HG03457 (cell line): Measurements from ENCODE around the gene PPP6R3.

Experiments used
- ATAC-seq: cut with Tn5 transposase; IDR thresholded peaks from one replicate; pipeline ENCODE4 v1.9.1; 2021; ENCODE audit warnings: moderate number of reproducible peaks; ENCODE audit not compliant: unreplicated experiment

The PPP6R3 gene

GRCh38 chr11:68481579-68482240 is 21.2 kb downstream of the PPP6R3 start:
- ATAC-seq: no peak

- no peak for ATAC-seq
These were observed 28.1 kb downstream of the PPP6R3 start for GRCh38 chr11:68488623-68489022.

GRCh38 chr11:68495220-68495729 is 34.7 kb downstream of the PPP6R3 start:
- ATAC-seq: no peak

GRCh38 chr11:68495872-68496271 is 35.3 kb downstream of the PPP6R3 start:
- ATAC-seq: no peak

- no peak for ATAC-seq
These were observed 37.2 kb downstream of the PPP6R3 start for GRCh38 chr11:68497761-68498160.

- no peak for ATAC-seq
These were observed 37.8 kb downstream of the PPP6R3 start for GRCh38 chr11:68498321-68498720.

- ATAC-seq: no peak
These were observed 38.6 kb downstream of the PPP6R3 start for GRCh38 chr11:68498903-68499883.

- ATAC-seq: no peak
These were observed 39.7 kb downstream of the PPP6R3 start for GRCh38 chr11:68500206-68500605.

- ATAC-seq: no peak
These were observed 41.3 kb downstream of the PPP6R3 start for GRCh38 chr11:68501813-68502212.

- ATAC-seq: no peak
These were observed 42.7 kb downstream of the PPP6R3 start for GRCh38 chr11:68503251-68503687.

GRCh38 chr11:68503792-68504191 is 43.2 kb downstream of the PPP6R3 start:
- ATAC-seq: no peak

GRCh38 chr11:68504432-68505066 is 44.0 kb downstream of the PPP6R3 start:
- no peak for ATAC-seq

GRCh38 chr11:68505596-68505995 is 45.0 kb downstream of the PPP6R3 start:
- ATAC-seq: no peak

- ATAC-seq: no peak
These were observed 46.4 kb downstream of the PPP6R3 start for GRCh38 chr11:68506908-68507307.

- ATAC-seq: no peak
These were observed 47.9 kb downstream of the PPP6R3 start for GRCh38 chr11:68508425-68508824.

- ATAC-seq: no peak
These were observed 48.5 kb downstream of the PPP6R3 start for GRCh38 chr11:68509066-68509465.

GRCh38 chr11:68513930-68514487 is 53.5 kb downstream of the PPP6R3 start:
- no peak for ATAC-seq

- ATAC-seq: no peak
These were observed 56.7 kb downstream of the PPP6R3 start for GRCh38 chr11:68517121-68517741.

- ATAC-seq: no peak
These were observed 57.6 kb downstream of the PPP6R3 start for GRCh38 chr11:68518191-68518590.

GRCh38 chr11:68521969-68522652 is 61.6 kb downstream of the PPP6R3 start:
- ATAC-seq: no peak
